GM21619 (cell line): Measurements from ENCODE around the gene KRT23.

ENCODE experiments used
- ATAC-seq: cut with Tn5 transposase; IDR thresholded peaks from one replicate; pipeline ENCODE4 v1.9.1; 2021; ENCODE audit not compliant: unreplicated experiment

Gene KRT23

GRCh38 chr17:40937384-40937819, at the start of gene KRT23:
Gene KRT23 (minus strand): TSS chr17:40937646. CDS start chr17:40936603, 1,043 bp downstream.
- ATAC-seq: no peak

GRCh38 chr17:40986920-40987319, 49.5 kb upstream of the KRT23 start:
- ATAC-seq: no peak

- no peak for ATAC-seq
Measured at GRCh38 chr17:40984226-40984625, 46.8 kb upstream of the KRT23 start, which contains the start of gene KRT40. Gene KRT40 (minus strand): TSS chr17:40984326. CDS start chr17:40984273, 53 bp downstream.

GRCh38 chr17:40981115-40981514, 43.7 kb upstream of the KRT23 start:
- ATAC-seq: no peak

GRCh38 chr17:40980596-40980995, 43.1 kb upstream of the KRT23 start:
- ATAC-seq: no peak

- no peak for ATAC-seq
Measured at GRCh38 chr17:40980117-40980516, 42.7 kb upstream of the KRT23 start.

- no peak for ATAC-seq
Measured at GRCh38 chr17:40978575-40979151, 41.2 kb upstream of the KRT23 start.

DNA sequence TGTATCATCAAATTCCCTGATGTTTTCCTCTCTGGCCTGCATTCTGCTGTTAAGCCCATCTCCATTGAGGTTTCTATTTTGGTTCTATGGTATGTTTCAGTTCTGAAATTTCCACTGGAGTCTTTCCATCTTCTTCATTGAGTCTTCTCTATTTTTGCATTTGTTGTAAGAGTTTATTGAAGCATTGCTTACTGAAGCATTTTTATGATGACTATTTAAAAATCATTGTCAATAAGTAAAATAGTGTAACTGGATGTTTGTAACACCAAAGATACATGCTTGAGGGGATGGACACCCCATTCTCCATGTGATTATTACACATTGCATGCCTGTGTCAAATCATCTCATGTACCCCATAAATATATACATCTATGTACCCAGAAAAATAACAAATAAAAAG, 38.1 kb upstream of the KRT23 start:
- no peak for ATAC-seq

- ATAC-seq: no peak
Measured at GRCh38 chr17:40974366-40974765, 36.9 kb upstream of the KRT23 start.

- no peak for ATAC-seq
Measured at GRCh38 chr17:40967582-40967981, 30.1 kb upstream of the KRT23 start.

- ATAC-seq: no peak
Measured at GRCh38 chr17:40966848-40967247, 29.4 kb upstream of the KRT23 start, which contains the start of gene KRT39. Gene KRT39 (minus strand): TSS chr17:40966948. CDS start chr17:40966856, 92 bp downstream.

DNA sequence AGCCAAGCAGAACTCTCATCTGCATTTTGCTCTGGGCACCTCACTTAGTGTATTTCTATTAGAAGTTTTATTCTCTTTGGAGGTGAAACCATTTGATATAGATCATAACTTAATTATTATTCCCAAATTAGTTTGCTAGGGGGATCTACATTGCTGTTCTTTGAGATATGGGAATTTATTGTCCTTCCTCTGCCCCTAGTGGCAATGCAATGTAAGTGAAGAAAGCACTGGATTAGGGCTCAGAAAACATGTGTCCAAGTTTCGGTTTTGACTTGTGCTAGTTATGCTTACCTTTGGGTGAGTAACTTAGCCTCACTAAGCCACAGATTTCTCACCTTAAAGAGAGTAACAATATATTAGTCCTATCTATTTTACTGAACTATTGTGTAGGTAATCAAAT, 26.4 kb upstream of the KRT23 start:
- ATAC-seq: no peak

DNA sequence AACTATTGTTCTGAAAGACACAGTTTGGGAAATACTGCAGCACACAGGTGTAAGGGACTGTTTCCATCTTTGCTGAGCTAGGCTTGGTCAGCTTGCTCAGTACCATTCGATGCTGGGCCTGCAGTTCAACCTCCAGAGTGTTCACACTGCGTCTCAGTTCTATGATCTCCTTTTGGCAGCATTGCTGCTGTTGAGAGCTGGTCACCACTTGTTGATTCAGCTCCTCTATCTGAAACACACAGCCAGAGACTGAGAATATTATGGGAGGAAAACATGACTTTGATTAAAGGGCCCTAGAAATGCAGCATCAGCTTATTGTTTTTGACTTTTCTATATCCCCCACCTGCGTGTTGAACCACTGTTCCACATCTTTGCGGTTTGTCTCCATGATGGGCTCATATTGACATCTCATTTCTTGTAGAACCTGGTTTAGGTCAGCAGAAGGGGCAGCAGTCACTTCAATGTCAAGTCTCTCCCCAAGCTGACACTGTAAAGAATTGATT, 24.7 kb upstream of the KRT23 start:
- ATAC-seq: no peak

GRCh38 chr17:40961591-40961990, 24.1 kb upstream of the KRT23 start:
- no peak for ATAC-seq

GRCh38 chr17:40960144-40960543, 22.7 kb upstream of the KRT23 start:
- no peak for ATAC-seq

- no peak for ATAC-seq
Measured at GRCh38 chr17:40958086-40958953, 20.9 kb upstream of the KRT23 start.

- ATAC-seq: no peak
Measured at GRCh38 chr17:40956401-40957254, 19.2 kb upstream of the KRT23 start.

GRCh38 chr17:40953881-40954280, 16.4 kb upstream of the KRT23 start:
- ATAC-seq: no peak

GRCh38 chr17:40952661-40953060, 15.2 kb upstream of the KRT23 start:
- no peak for ATAC-seq

- ATAC-seq: no peak
Measured at GRCh38 chr17:40952154-40952553, 14.7 kb upstream of the KRT23 start.

DNA sequence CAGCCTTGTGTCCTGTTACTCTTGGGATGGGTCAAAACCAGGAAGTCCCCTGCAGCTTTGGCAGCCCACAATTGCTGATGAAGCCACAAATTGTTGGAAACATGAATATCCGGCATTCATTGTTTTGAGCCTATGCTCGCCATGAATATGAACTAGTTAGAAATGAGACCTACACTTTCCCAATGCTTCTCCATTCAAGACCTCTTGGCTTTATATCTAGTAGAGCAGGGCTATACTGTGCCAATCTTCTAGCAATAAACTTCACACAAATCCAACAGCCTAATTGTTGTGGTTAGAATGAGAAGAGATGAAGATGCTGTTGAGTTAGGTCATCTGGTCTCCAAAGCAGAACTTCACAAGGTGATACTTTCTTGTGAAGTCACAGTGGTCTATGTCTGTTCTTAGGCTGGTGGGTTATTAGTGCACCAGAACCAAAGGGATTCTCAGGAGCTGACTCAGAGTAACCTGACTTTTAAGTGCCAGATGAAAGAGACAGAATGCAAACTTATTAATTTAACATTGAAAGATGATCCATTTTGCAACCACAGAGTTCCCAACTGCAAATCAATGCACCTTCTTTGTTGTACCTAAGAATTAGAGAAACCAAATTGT, 13.7 kb upstream of the KRT23 start:
- ATAC-seq: no peak
